Body of pancreas (tissue), 4 donors: ENCODE results near the gene HAGHL. TPM values are rescaled to one million over a fixed set of nuclear protein-coding genes. Genes with fewer than 3 reads are reported as not detected.

Source experiments
- ATAC-seq: fragments of 150-250 bp; one replicate; pipeline ENCODE4 v1.9.1; 2016
- DNase-seq, 4 donors: peaks; one replicate each; pipeline ENCODE4 v3.0.0-alpha.2; 2019
- H3K27ac ChIP-seq, 4 donors: fragments of 200-600 bp; sonication (generic); 1 replicate in 3 of 4; 2 replicates in 1 of 4; pipeline versions ENCODE4 v1.5.1 to v1.6.1; 2016 to 2019; ENCODE audit warnings: mild to moderate bottlenecking in 1 of 4, mixed read lengths in 1 of 4, moderate library complexity in 1 of 4
- H3K27me3 ChIP-seq, 2 donors: fragments of 200-600 bp; sonication (generic); one replicate each; pipeline ENCODE4 v1.6.0; 2016; ENCODE audit warnings: mild to moderate bottlenecking in 1 of 2
- H3K36me3 ChIP-seq, 2 donors: fragments of 200-600 bp; sonication (generic); replicated peaks in 1 of 2; 2 replicates each; pipeline ENCODE4 v1.5.1; 2016; ENCODE audit warnings: low read depth in 2 of 2; ENCODE audit not compliant: insufficient read depth in 1 of 2
- H3K4me1 ChIP-seq: fragments of 200-600 bp; sonication (generic); one replicate; pipeline ENCODE4 v1.6.0; 2016
- H3K4me3 ChIP-seq, 2 donors: fragments of 200-600 bp; sonication (generic); 1 replicate in 1 of 2; 2 replicates in 1 of 2; pipeline ENCODE4 v1.5.1; 2016 to 2019
- H3K9me3 ChIP-seq, 3 donors: fragments of 200-600 bp; sonication (generic); 1 replicate in 2 of 3; 2 replicates in 1 of 3; pipeline ENCODE4 v1.5.1; 2016
- POLR2A ChIP-seq, 3 donors: fragments of 450-650 bp; IDR thresholded peaks; one replicate each; pipeline ENCODE4 v1.6.1; 2016; ENCODE audit warnings: antibody characterized with exemption in 3 of 3, mild to moderate bottlenecking in 2 of 3
- WGBS, 2 donors: methylation state at CpG; one replicate each; pipeline ENCODE4 v1.1.5; 2017; 5-methylcytosine and 5-hydroxymethylcytosine counted together
- intact Hi-C: fragments of 100-400 bp; cut with DNase I; formaldehyde crosslinking; loops from one replicate; pipeline ENCODE4 v1.15.1; 2023
- total RNA-seq, 2 donors: library from RNA; depleted of rRNA; stranded (reverse); fragments of >200 nt; gene quantifications; one replicate each; pipeline ENCODE4 v1.1.0, GENCODE V29; 2016
- TF ChIP-seq, protein P1 (sequence below), 7 experiments: fragments of 450-650 bp in 4 of 7; fragments of 200-600 bp in 3 of 7; sonication (generic) in 3 of 7; IDR thresholded peaks; one replicate each; pipeline ENCODE4 v1.5.1; 2016 to 2019; ENCODE audit warnings: antibody characterized with exemption in 7 of 7

HAGHL gene
- total RNA-seq, 2 donors from 2014 or later: 2.6 TPM; not detected in 1

DNA sequence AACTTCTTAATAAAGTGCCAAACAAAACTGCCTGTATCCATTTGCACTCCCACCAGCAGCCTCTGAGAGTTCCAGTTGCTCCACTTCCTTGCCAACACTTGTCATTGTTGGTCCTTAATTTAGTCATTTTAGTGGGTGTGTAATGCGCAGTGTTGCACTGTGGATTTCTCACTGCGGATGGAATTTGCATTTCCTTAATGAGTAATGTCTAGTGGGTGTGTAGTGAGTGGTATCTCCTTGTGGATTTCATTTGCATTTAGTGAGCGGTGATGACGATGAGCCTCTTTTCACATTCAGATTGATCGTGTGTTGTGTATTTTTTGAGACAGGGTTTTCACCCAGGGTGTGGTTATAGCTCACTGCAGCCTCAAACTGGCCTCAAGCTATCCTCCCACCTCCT is 29.5 kb downstream of the HAGHL start:
- TF ChIP-seq, protein P1, sequence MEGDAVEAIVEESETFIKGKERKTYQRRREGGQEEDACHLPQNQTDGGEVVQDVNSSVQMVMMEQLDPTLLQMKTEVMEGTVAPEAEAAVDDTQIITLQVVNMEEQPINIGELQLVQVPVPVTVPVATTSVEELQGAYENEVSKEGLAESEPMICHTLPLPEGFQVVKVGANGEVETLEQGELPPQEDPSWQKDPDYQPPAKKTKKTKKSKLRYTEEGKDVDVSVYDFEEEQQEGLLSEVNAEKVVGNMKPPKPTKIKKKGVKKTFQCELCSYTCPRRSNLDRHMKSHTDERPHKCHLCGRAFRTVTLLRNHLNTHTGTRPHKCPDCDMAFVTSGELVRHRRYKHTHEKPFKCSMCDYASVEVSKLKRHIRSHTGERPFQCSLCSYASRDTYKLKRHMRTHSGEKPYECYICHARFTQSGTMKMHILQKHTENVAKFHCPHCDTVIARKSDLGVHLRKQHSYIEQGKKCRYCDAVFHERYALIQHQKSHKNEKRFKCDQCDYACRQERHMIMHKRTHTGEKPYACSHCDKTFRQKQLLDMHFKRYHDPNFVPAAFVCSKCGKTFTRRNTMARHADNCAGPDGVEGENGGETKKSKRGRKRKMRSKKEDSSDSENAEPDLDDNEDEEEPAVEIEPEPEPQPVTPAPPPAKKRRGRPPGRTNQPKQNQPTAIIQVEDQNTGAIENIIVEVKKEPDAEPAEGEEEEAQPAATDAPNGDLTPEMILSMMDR (IDR thresholded peaks at IDR 0.05): no peak
- TF ChIP-seq POLR2A (IDR thresholded peaks at IDR 0.05): no peak
- 85 to 88% methylated on average over 5 of the region's 5 CpGs for WGBS, 2 donors
- no peak overlapping the region for H3K4me3 ChIP-seq
- no peak for DNase-seq
- no peak overlapping the region for H3K27ac ChIP-seq
- no peak for ATAC-seq
- H3K27me3 ChIP-seq: no peaks in the 10 kb centered on the region
- H3K36me3 ChIP-seq: no peaks in the 10 kb centered on the region
- H3K9me3 ChIP-seq: no peaks in the 10 kb centered on the region
- H3K4me1 ChIP-seq: peaks cover 6% of the 10 kb centered on the region
- intact Hi-C loops: no loop called here

DNA sequence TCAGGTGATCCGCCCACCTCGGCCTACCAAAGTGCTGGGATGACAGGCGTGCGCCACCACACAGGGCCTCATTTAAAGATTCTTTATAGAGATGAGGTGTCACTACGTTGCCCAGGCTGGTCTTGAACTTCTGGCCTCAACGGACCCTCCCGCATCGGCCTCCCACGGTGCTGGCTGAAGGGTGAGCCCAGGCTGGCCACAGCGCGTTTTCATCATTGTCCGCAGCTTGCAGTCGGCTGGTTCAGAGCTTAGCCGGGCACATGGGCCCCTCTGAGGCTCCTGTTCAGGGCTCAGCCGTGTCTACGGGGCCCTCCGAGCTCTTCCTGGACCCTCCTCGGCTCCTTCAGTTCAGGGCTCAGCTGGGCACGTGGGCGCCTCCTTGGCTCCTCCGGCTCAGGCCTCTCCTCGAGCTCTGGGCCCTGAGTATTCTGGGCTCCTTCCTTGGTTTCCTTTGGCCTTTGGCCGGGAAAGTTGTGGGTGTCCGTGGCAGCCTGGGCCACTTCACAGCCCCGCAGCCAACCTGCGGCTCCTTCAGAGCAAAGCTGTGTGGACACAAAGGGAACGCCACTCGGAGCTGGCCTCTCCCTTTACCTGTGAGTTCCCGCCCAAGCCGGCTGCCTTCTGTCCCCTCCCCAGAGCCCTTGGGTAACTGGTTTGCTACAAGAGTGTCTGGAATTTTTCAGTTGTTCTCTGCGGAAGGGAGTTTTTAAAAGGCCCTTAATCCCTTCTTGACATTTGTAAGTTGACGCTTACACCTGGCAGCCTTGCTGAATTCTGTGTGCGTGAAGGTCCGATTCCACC is 32.4 kb downstream of the HAGHL start:
- DNase-seq (no peak), ATAC-seq (no peak)
- H3K9me3 ChIP-seq: no peaks in the 10 kb centered on the region
- H3K27me3 ChIP-seq: no peaks in the 10 kb centered on the region
- intact Hi-C loops: no loop called here
- TF ChIP-seq, protein P1 (IDR thresholded peaks at IDR 0.05): no peak
- WGBS, 2 donors: 66 to 70% methylated on average over 29 to 34 of the region's 34 CpGs
- H3K36me3 ChIP-seq: no peaks in the 10 kb centered on the region
- H3K4me3 ChIP-seq: no peak overlapping the region
- H3K27ac ChIP-seq: no peak overlapping the region
- H3K4me1 ChIP-seq: no peaks in the 10 kb centered on the region

DNA sequence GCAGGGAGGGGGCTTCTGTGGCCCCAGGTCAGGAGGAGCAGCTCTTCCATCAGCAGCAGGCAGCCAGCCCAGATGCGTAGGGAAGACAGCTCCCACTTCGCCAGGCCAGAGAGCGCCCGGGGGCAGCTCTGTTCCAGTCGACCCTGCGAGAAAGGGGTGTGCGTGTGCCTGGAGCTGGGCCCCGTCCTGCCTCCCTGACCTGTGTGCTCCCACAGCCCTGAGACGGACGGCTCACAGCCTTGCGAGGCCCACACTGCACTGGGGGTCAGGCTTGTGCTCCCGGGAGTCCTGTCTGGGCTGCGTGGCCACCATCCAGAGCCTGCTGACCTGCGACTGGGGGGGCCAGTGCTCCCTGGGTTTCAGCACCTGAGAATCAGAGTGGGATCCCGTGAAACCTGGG is 33.2 kb downstream of the HAGHL start:
- no peaks in the 10 kb centered on the region for H3K4me1 ChIP-seq
- H3K9me3 ChIP-seq: no peaks in the 10 kb centered on the region
- no peak overlapping the region for H3K27ac ChIP-seq
- DNase-seq (no peak), ATAC-seq (no peak)
- no peaks in the 10 kb centered on the region for H3K27me3 ChIP-seq
- TF ChIP-seq POLR2A (IDR thresholded peaks at IDR 0.05): no peak
- TF ChIP-seq, protein P1 (IDR thresholded peaks at IDR 0.05): no peak
- H3K36me3 ChIP-seq: no peaks in the 10 kb centered on the region
- WGBS, 2 donors: 59% methylated on average over 9 of the region's 15 CpGs; no CpG with 5 or more reads in 1 of the 2 donors
- intact Hi-C loops: no loop called here
- no peak overlapping the region for H3K4me3 ChIP-seq

DNA sequence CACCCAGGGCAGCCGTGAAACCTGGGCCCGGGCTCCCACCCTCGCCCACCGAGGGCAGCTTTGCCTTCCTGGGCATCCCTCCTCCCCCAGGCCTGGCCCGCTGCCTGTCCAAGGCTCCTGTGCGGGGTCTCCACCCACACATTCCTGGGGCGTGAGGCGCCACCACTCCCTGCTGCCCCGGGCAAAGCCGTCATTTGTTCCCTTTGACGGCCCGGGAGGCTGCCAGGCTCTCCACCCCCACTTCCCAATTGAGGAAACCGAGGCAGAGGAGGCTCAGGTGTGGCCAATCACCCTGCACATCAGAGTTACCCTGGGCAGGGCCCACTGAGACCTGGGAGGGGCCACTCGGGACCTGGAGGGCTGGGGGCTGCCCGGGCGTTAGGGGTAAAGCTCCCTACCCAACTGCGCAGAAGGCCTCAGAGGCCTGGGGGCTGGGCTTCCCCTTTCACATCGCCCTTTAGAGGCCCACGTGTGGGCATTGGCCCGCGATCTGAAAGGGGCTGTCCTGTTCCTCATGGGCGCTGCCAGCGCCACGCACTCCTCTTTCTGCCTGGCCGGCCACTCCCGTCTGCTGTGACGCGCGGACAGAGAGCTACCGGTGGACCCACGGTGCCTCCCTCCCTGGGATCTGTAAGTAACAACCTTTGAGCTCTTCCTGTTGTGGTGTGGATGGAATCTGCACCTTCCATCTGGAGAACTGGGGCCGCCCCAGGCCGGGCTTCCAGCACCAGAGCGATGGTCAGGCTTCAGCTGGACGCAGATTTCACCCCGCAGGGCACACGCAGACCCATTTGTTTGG is 33.8 kb downstream of the HAGHL start, which contains the start of gene MSLN:
TSS of gene MSLN (plus strand) at position 190 of the 799 bp plus-strand sequence. CDS start 1,947 bp downstream, outside the sequence.
- no peak for TF ChIP-seq POLR2A (IDR thresholded peaks at IDR 0.05)
- TF ChIP-seq, protein P1 (IDR thresholded peaks at IDR 0.05): no peak

More for the DNA sequence above, 33.8 kb downstream of the HAGHL start, which contains the start of gene MSLN:
- ATAC-seq: no peak
- no peaks in the 10 kb centered on the region for H3K36me3 ChIP-seq
- no peak within 1 kb of the TSS for H3K4me3 ChIP-seq
- H3K27ac ChIP-seq: no peak within 1 kb of the TSS
- intact Hi-C loops: no loop called here
- no peaks in the 10 kb centered on the region for H3K9me3 ChIP-seq
- 72 to 73% methylated on average over 16 to 36 of the region's 37 CpGs for WGBS, 2 donors
- no peaks in the 10 kb centered on the region for H3K4me1 ChIP-seq
- no peak for DNase-seq
- no peaks in the 10 kb centered on the region for H3K27me3 ChIP-seq
